IPS DF 6.9 (cell line): ENCODE measurements around the gene IRAK1BP1.
"Not testable (repeated sequence)": the region's sequence is repeated elsewhere in the genome, so short reads cannot be mapped to it uniquely, and the experiment has no call there.

Experiments used
- DNase-seq: peaks from one replicate; pipeline ENCODE4 v3.0.0-alpha.2; 2013; ENCODE audit warnings: low read depth, low spot score
- H3K27ac ChIP-seq: one replicate; pipeline ENCODE4 v1.5.1; 2013; ENCODE audit warnings: low read length, control low read depth
- H3K27me3 ChIP-seq: 2 replicates; pipeline ENCODE4 v1.6.1; 2013; ENCODE audit warnings: mild to moderate bottlenecking, low read length; ENCODE audit not compliant: control insufficient read depth, insufficient read depth
- H3K36me3 ChIP-seq: 2 replicates; pipeline ENCODE4 v1.6.1; 2013; ENCODE audit warnings: low read length; ENCODE audit not compliant: control insufficient read depth, insufficient read depth
- H3K4me1 ChIP-seq: 2 replicates; pipeline ENCODE4 v1.6.1; 2013; ENCODE audit warnings: low read length; ENCODE audit not compliant: control insufficient read depth, insufficient read depth
- H3K4me3 ChIP-seq: 2 replicates; pipeline ENCODE4 v1.5.1; 2013; ENCODE audit warnings: mild to moderate bottlenecking, low read length
- H3K9me3 ChIP-seq: 2 replicates; pipeline ENCODE4 v1.6.1; 2013; ENCODE audit warnings: low read length, inconsistent platforms; ENCODE audit not compliant: control insufficient read depth, insufficient read depth
- WGBS: extraction: QIAGEN DNeasy Blood & Tissue Kit; methylation state at CpG from one replicate; pipeline ENCODE4 v1.1.7; 2013; ENCODE audit warnings: mixed read lengths, missing lambda C conversion rate; ENCODE audit not compliant: insufficient read length, insufficient coverage; 5-methylcytosine and 5-hydroxymethylcytosine counted together

The IRAK1BP1 gene

DNA sequence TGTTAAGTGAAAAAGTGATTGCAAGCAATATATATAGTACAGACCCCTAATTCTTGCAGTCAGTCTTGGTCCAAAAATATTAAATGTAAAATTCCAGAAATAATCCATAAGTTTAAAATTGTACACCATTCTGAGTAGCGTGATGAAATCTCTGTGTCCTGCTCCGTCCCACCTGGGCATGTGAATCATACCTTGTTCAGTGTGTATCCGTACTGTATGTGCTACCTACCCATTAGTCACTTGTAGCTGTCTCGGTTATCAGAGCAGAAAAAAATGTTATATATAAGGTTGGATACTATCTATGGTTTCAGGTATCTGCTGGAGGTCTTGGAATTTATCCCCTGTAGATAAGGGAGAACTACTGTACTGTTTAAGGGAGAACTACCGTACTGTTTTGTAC is 16.3 kb downstream of the IRAK1BP1 start:
- Histone ChIP-seq H3K4me1 (no peaks in the 10 kb centered on the region), H3K36me3 (no peaks in the 10 kb centered on the region), H3K4me3 (no peak overlapping the region), H3K27me3 (no peaks in the 10 kb centered on the region; the same call in 1 of the 2 replicates), H3K27ac (no peak overlapping the region), H3K9me3 (no peaks in the 10 kb centered on the region)
- no peak for DNase-seq
- WGBS, result no CpG with 5 or more reads among the region's 5 CpGs

DNA sequence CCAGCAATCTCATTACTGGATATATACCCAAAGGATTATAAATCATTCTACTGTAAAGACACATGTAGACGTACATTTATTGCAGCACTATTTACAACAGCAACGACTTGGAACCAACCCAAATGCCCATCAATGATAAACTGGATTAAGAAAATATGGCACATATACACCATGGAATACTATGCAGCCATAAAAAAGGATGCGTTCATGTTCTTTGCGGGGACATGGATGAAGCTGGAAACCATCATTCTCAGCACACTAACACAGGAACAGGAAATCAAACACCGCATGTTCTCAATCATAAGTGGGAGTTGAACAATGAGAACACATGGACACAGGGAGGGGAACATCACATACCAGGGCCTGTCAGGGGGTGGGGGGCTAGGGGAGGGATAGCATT is 22.6 kb downstream of the IRAK1BP1 start:
- not testable (repeated sequence) for H3K4me3 ChIP-seq, H3K27ac ChIP-seq, H3K27me3 ChIP-seq, H3K9me3 ChIP-seq, H3K4me1 ChIP-seq, DNase-seq, H3K36me3 ChIP-seq
- WGBS, result no CpG with 5 or more reads among the region's 5 CpGs

DNA sequence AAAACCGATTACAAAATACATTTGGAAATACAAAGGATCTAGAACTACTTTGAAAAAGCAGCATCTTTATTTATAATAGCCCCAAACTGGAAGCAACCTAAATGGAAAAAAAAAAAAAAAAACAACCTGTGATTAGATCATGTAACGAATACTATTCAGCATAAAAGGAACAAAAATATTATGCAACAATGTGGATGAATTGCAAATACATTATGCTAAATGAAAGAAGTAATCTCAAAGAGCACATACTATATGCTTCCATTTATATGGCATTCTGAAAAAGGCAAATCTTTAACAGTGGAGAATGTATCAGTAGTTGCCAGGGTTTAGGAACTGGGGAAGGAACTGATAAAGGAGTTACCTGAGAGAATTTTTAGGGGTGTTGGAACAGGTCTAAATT is 28.9 kb downstream of the IRAK1BP1 start:
- 100% methylated on average over 1 of the region's 2 CpGs for WGBS
- DNase-seq, result no peak
- H3K36me3 ChIP-seq, result no peaks in the 10 kb centered on the region
- H3K4me1 ChIP-seq, result no peaks in the 10 kb centered on the region
- no peaks in the 10 kb centered on the region for H3K9me3 ChIP-seq
- no peak overlapping the region for H3K4me3 ChIP-seq
- no peaks in the 10 kb centered on the region for H3K27me3 ChIP-seq
- no peak overlapping the region for H3K27ac ChIP-seq

DNA sequence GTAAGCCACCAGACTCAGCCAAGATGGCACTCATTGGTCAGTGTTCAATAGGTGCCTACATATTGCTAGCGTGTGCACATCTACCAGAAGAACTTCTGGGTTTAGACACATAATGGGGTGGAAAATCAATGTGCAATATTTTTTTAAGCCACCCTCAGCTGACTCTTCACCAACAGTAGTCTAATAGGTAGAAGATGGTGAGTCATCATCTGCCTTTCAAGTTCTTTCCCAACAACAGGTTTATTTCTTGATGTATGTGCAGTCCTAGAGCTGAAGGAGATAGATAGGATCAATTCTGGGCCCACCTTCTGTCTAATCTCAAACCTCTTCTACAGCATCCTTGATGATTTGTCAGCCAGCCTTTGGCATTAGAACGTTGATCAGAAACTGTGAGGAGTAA is 41.3 kb downstream of the IRAK1BP1 start:
- Histone ChIP-seq H3K27me3 (no peaks in the 10 kb centered on the region), H3K4me3 (no peak overlapping the region), H3K9me3 (no peaks in the 10 kb centered on the region), H3K27ac (no peak overlapping the region), H3K4me1 (0 out of 2 replicates have a peak, but pooled peaks cover 2% of the 10 kb centered on the region), H3K36me3 (no peaks in the 10 kb centered on the region)
- no peak for DNase-seq
- no CpG with 5 or more reads among the region's 2 CpGs for WGBS

DNA sequence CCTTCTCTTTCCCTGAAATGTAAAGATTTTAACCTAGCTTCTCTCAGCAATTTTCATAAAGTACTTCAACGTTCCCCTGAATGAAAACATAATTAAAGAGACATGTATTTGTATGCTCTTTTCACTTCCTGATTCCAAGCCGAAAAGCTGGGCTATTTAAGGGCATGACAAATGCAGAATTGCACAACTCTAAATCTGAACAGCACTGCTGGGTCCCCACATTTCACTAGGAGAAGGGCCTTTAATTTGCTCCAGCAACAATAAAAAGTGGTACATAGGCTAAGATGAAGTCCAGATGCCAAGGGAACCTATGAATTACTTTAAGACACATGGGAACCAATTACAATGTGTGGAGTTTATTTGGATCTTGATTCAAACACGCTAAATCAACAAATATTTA is 42.0 kb downstream of the IRAK1BP1 start:
- no peak for DNase-seq
- Histone ChIP-seq H3K4me3 (no peak overlapping the region), H3K9me3 (no peaks in the 10 kb centered on the region), H3K4me1 (0 out of 2 replicates have a peak, but pooled peaks cover 2% of the 10 kb centered on the region), H3K27ac (no peak overlapping the region), H3K27me3 (no peaks in the 10 kb centered on the region), H3K36me3 (no peaks in the 10 kb centered on the region)
- WGBS, result no CpG with 5 or more reads among the region's 3 CpGs

DNA sequence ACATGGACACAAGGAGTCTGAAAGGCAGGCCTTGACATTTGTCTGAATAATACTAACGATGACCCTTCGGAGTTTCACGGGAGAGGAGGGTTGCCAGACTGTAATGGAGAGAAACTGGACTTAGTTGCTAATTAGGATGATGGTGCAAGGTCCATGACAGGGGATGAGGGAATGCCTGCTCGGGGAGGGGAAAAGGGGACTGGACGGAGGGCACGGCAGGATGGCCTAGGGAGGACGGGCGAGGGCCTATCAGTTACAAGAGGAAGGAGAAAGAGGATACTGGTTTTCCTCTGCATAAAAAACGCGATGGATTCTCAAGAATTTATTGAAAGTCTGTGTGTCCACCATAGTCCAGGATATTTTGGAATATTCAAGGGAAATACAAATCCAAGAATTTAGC is 42.7 kb downstream of the IRAK1BP1 start:
- no CpG with 5 or more reads among the region's 10 CpGs for WGBS
- H3K36me3 ChIP-seq, result no peaks in the 10 kb centered on the region
- DNase-seq, result no peak
- H3K27me3 ChIP-seq, result no peaks in the 10 kb centered on the region
- no peak overlapping the region for H3K4me3 ChIP-seq
- H3K27ac ChIP-seq, result no peak overlapping the region
- no peaks in the 10 kb centered on the region for H3K9me3 ChIP-seq
- 0 out of 2 replicates have a peak, but pooled peaks cover 2% of the 10 kb centered on the region for H3K4me1 ChIP-seq

DNA sequence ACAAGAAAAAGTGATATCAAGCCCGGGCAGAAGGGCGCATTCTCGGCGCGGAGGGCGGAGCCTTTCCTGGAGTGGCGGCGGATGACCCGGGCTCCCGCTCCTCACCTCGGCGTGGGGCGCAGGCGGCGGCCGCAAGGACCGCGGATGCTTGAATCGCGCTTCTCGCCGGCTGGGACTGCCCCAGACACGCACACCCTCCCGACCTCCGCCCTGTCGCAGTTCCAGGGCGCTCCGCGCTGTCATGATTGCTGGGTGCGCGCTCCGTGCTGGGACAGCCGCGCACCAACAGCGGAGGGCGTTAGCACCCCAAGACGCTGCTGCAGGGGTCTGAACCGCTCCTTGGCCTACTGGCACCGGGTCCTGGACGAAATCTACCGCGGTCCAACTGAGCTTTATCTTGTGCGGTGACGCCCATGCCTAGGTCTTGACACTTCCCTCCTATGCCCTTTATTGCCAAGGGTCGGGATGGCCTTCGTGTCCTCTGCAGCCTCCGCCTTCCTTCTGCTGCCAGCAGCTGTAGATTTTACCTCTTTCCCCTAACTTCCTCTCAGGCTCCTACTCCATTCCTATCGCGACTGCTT is 43.3 kb downstream of the IRAK1BP1 start:
- no peak overlapping the region for H3K27ac ChIP-seq
- 0 out of 2 replicates have a peak, but pooled peaks cover 2% of the 10 kb centered on the region for H3K4me1 ChIP-seq
- H3K36me3 ChIP-seq, result no peaks in the 10 kb centered on the region
- no peaks in the 10 kb centered on the region for H3K27me3 ChIP-seq
- H3K9me3 ChIP-seq, result no peaks in the 10 kb centered on the region
- no CpG with 5 or more reads among the region's 49 CpGs for WGBS
- H3K4me3 ChIP-seq, result peak overlapping the region; percentile 41; the same call in 1 of the 2 replicates
- peak; percentile 41 for DNase-seq

DNA sequence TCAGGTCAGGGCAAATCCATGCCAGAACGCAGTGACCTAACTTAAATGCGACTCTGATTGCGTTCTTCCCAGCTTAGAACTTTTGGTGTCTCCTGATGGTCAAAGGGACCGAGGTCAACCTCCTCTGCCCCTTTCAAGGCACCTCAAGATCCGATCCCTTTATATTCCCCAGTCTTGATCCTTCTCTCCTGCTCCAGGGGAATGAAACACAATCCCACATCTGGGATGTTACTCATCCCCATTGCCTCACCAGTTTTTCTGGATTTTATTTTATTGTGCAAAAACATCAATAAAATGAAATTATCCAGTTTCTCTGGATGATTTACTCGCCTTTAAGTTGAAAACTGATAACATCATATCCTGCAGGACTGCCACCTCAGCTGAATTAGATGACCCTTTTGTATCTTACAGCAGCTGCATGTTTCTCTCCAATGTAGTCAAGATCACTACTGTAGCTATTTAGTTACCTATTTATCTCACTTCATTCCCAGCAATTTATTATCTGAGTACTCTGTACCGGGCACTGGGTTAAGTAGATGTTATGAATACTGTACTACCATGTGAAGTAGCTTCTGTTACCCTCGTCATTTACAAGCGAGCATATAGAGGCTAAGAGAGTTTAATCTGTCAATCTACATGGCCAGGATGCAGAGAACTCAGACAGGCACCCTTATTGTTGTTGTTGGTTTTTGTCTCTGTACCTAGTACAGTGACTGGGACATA is 44.0 kb downstream of the IRAK1BP1 start:
- Histone ChIP-seq H3K27me3 (no peaks in the 10 kb centered on the region), H3K4me1 (0 out of 2 replicates have a peak, but pooled peaks cover 2% of the 10 kb centered on the region), H3K36me3 (no peaks in the 10 kb centered on the region), H3K27ac (no peak overlapping the region), H3K9me3 (no peaks in the 10 kb centered on the region), H3K4me3 (peak overlapping the region; percentile 41; the same call in 1 of the 2 replicates)
- no peak for DNase-seq
- no CpG with 5 or more reads among the region's 9 CpGs for WGBS

DNA sequence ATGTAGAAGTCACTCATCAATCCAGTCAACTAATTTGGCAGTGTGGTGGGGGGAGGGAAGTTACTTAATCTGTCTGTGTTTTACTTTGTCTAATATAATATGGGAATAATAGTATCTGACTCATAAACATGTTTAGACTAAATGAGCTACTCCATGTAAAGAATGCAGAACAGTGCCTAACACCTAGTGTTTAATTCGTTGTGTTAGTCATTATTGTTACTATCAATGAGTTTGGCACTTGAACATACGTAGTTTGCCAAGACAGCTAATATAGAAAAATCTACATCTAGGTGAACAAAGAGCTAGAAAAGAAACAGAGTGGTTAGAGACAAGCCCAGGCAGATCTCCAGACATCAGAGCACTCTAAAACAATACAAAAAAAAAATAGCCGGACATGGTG is 49.1 kb downstream of the IRAK1BP1 start:
- Histone ChIP-seq H3K36me3 (no peaks in the 10 kb centered on the region), H3K27me3 (no peaks in the 10 kb centered on the region), H3K4me3 (no peak overlapping the region), H3K9me3 (peaks cover 2% of the 10 kb centered on the region; the same call in 1 of the 2 replicates), H3K27ac (no peak overlapping the region), H3K4me1 (no peaks in the 10 kb centered on the region)
- DNase-seq, result no peak
- no CpG with 5 or more reads among the region's 3 CpGs for WGBS

DNA sequence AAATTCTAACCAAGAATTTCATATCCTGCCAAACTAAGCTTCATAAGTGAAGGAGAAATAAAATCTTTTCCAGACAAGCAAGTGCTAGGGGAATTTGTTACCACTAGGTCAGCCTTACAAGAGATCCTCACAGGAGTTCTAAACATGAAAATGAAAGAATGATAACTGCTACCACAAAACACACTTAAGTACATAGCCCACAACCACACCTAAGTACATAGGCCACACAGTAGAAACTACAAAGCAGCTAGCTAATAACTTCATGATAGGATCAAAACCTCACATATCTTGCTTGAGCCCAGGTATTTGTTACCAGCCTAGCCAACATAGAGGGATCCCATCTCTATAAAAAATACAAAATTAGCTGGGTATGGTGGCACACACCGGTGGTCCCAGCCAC is 50.4 kb downstream of the IRAK1BP1 start:
- Histone ChIP-seq H3K4me1 (no peaks in the 10 kb centered on the region), H3K4me3 (no peak overlapping the region), H3K9me3 (peaks cover 2% of the 10 kb centered on the region; the same call in 1 of the 2 replicates), H3K36me3 (no peaks in the 10 kb centered on the region), H3K27ac (no peak overlapping the region), H3K27me3 (no peaks in the 10 kb centered on the region)
- DNase-seq, result no peak
- WGBS, result no CpG with 5 or more reads among the region's 1 CpG

DNA sequence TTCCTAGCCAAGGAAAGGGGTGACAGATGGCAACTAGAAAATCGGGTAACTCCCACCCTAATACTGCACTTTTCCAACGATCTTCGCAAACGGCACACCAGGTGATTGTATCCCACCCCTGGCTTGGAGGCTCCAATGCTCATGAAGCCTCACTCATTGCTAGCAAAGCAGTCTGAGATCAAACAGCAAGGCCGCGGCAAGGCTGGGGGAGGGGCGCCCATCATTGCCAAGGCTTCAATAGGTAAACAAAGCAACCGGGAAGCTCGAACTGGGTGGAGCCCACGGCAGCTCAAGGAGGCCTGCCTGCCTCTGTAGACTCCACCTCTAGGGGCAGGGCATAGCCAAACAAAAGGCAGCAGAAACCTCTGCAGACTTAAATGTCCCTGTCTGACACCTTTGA is 53.8 kb downstream of the IRAK1BP1 start:
- H3K27ac ChIP-seq, DNase-seq, H3K9me3 ChIP-seq, H3K4me3 ChIP-seq, H3K27me3 ChIP-seq, H3K4me1 ChIP-seq, H3K36me3 ChIP-seq: not testable (repeated sequence)
- WGBS, result no CpG with 5 or more reads among the region's 10 CpGs
